Astrocyte (in vitro differentiated cells and primary cell): ENCODE measurements around the gene TUBB4B. TPM values are rescaled to one million over a fixed set of nuclear protein-coding genes. Genes with fewer than 3 reads are reported as not detected.

ENCODE experiments used
- DNase-seq: peaks from one replicate; pipeline ENCODE4 v3.0.0-alpha.2; 2010; ENCODE audit warnings: low read depth
- FAIRE-seq: peaks from 2 replicates; lab custom pipeline; 2011; peaks lifted over from hg19 to GRCh38; lab: Jason Lieb, UNC
- H2AFZ ChIP-seq: 2 replicates; pipeline ENCODE4 v1.6.0; 2012; ENCODE audit warnings: low read depth, low read length, inconsistent platforms
- H3K27ac ChIP-seq: 2 replicates; pipeline ENCODE4 v1.5.1; 2011; ENCODE audit warnings: low read depth, low read length, inconsistent platforms
- H3K27me3 ChIP-seq: 2 replicates; pipeline ENCODE4 v1.6.0; 2011; ENCODE audit warnings: low read length, inconsistent platforms; ENCODE audit not compliant: insufficient read depth
- H3K36me3 ChIP-seq: 2 replicates; pipeline ENCODE4 v1.5.1; 2011; ENCODE audit warnings: low read length, inconsistent platforms; ENCODE audit not compliant: insufficient read depth
- H3K4me1 ChIP-seq: 2 replicates; pipeline ENCODE4 v1.5.1; 2011; ENCODE audit warnings: low read length, inconsistent platforms; ENCODE audit not compliant: insufficient read depth
- H3K4me2 ChIP-seq: 2 replicates; pipeline ENCODE4 v1.6.0; 2012; ENCODE audit warnings: low read length, inconsistent platforms
- H3K4me3 ChIP-seq: 2 replicates; pipeline ENCODE4 v1.5.1; 2011; ENCODE audit warnings: low read depth, mild to moderate bottlenecking, low read length, inconsistent platforms; ENCODE audit not compliant: insufficient read depth
- H3K79me2 ChIP-seq: 2 replicates; pipeline ENCODE4 v1.6.0; 2012; ENCODE audit warnings: mild to moderate bottlenecking, low read length, inconsistent platforms; ENCODE audit not compliant: insufficient read depth
- H3K9ac ChIP-seq: 2 replicates; pipeline ENCODE4 v1.6.0; 2012; ENCODE audit warnings: mild to moderate bottlenecking, low read length, inconsistent platforms
- H3K9me3 ChIP-seq: 2 replicates; pipeline ENCODE4 v1.5.1; 2012; ENCODE audit warnings: low read depth, mild to moderate bottlenecking, low read length, inconsistent platforms; ENCODE audit not compliant: insufficient read depth
- H4K20me1 ChIP-seq: 2 replicates; pipeline ENCODE4 v1.6.0; 2012; ENCODE audit warnings: low read length, inconsistent platforms; ENCODE audit not compliant: insufficient read depth
- H3K27ac Mint-ChIP-seq: one replicate; pipeline ENCODE4 v1.8.0; 2021; ENCODE audit warnings: mild to moderate bottlenecking, mixed read lengths; ENCODE audit not compliant: unreplicated experiment
- H3K27me3 Mint-ChIP-seq: one replicate; pipeline ENCODE4 v1.8.0; 2021; ENCODE audit warnings: low read depth, mixed read lengths; ENCODE audit not compliant: unreplicated experiment
- H3K36me3 Mint-ChIP-seq: one replicate; pipeline ENCODE4 v1.8.0; 2021; ENCODE audit warnings: low read depth, mixed read lengths; ENCODE audit not compliant: unreplicated experiment
- H3K4me1 Mint-ChIP-seq: one replicate; pipeline ENCODE4 v1.8.0; 2021; ENCODE audit warnings: low read depth, mixed read lengths; ENCODE audit not compliant: unreplicated experiment
- H3K4me3 Mint-ChIP-seq: one replicate; pipeline ENCODE4 v1.8.0; 2021; ENCODE audit warnings: mild to moderate bottlenecking, moderate library complexity, mixed read lengths; ENCODE audit not compliant: unreplicated experiment
- H3K9me3 Mint-ChIP-seq: one replicate; pipeline ENCODE4 v1.8.0; 2021; ENCODE audit warnings: mild to moderate bottlenecking, mixed read lengths; ENCODE audit not compliant: unreplicated experiment
- CTCF ChIP-seq: IDR thresholded peaks from 2 replicates; pipeline ENCODE4 v1.5.1; 2011; ENCODE audit warnings: low read depth, mild to moderate bottlenecking, inconsistent platforms, low read length, moderate library complexity; ENCODE audit not compliant: insufficient read depth
- EZH2 ChIP-seq: IDR thresholded peaks from 2 replicates; pipeline ENCODE4 v1.6.1; 2012; ENCODE audit warnings: mild to moderate bottlenecking, low read length, inconsistent platforms; ENCODE audit not compliant: insufficient read depth
- total RNA-seq: library from RNA; stranded (reverse); gene quantifications from 2 replicates; pipeline ENCODE4 v1.2.1, GENCODE V29; 2021

TUBB4B gene
- total RNA-seq, 1 donor from 2014 or later = 218 TPM

GRCh38 chr9:137192448-137192780, 48.7 kb upstream of the TUBB4B start:
- no peaks in the 10 kb centered on the region for H3K36me3 ChIP-seq
- no peaks in the 10 kb centered on the region for H3K27me3 ChIP-seq
- peaks cover 74% of the 10 kb centered on the region for H3K79me2 ChIP-seq
- Mint-ChIP-seq H3K36me3 (no peaks in the 10 kb centered on the region), H3K4me3 (no peak overlapping the region), H3K4me1 (peaks cover 13% of the 10 kb centered on the region), H3K27ac (no peak overlapping the region), H3K27me3 (no peaks in the 10 kb centered on the region), H3K9me3 (no peaks in the 10 kb centered on the region)
- H4K20me1 ChIP-seq = peaks cover 77% of the 10 kb centered on the region
- no peak overlapping the region for H3K4me3 ChIP-seq
- no peak overlapping the region for H3K4me2 ChIP-seq
- H2AFZ ChIP-seq = no peak overlapping the region
- H3K27ac ChIP-seq = no peak overlapping the region
- H3K9me3 ChIP-seq = no peaks in the 10 kb centered on the region
- DNase-seq (no peak), FAIRE-seq (no peak)
- no peak for TF ChIP-seq EZH2
- no peak for TF ChIP-seq CTCF
- H3K4me1 ChIP-seq = peaks cover 16% of the 10 kb centered on the region
- no peak overlapping the region for H3K9ac ChIP-seq

GRCh38 chr9:137192859-137193258, 48.2 kb upstream of the TUBB4B start:
- FAIRE-seq (no peak), DNase-seq (no peak)
- peaks cover 11% of the 10 kb centered on the region for H3K4me1 ChIP-seq
- H3K4me2 ChIP-seq = no peak overlapping the region
- TF ChIP-seq EZH2 = no peak
- no peak for TF ChIP-seq CTCF
- no peak overlapping the region for H3K27ac ChIP-seq
- H3K36me3 ChIP-seq = no peaks in the 10 kb centered on the region
- Mint-ChIP-seq H3K4me3 (no peak overlapping the region), H3K9me3 (no peaks in the 10 kb centered on the region), H3K27ac (no peak overlapping the region), H3K4me1 (peaks cover 10% of the 10 kb centered on the region), H3K27me3 (no peaks in the 10 kb centered on the region), H3K36me3 (no peaks in the 10 kb centered on the region)
- H3K4me3 ChIP-seq = no peak overlapping the region
- no peak overlapping the region for H2AFZ ChIP-seq
- peaks cover 74% of the 10 kb centered on the region for H3K79me2 ChIP-seq
- H4K20me1 ChIP-seq = peaks cover 79% of the 10 kb centered on the region
- no peaks in the 10 kb centered on the region for H3K27me3 ChIP-seq
- no peaks in the 10 kb centered on the region for H3K9me3 ChIP-seq
- H3K9ac ChIP-seq = no peak overlapping the region

- Histone ChIP-seq H3K36me3 (no peaks in the 10 kb centered on the region), H3K9me3 (no peaks in the 10 kb centered on the region), H3K4me1 (peaks cover 19% of the 10 kb centered on the region), H3K9ac (no peak overlapping the region), H3K4me2 (no peak overlapping the region), H3K27me3 (no peaks in the 10 kb centered on the region), H3K4me3 (no peak overlapping the region), H3K27ac (no peak overlapping the region), H3K79me2 (peaks cover 78% of the 10 kb centered on the region), H2AFZ (no peak overlapping the region), H4K20me1 (peaks cover 89% of the 10 kb centered on the region)
- Mint-ChIP-seq H3K9me3 (no peaks in the 10 kb centered on the region), H3K4me1 (peaks cover 11% of the 10 kb centered on the region), H3K27me3 (no peaks in the 10 kb centered on the region), H3K36me3 (no peaks in the 10 kb centered on the region), H3K4me3 (no peak overlapping the region), H3K27ac (no peak overlapping the region)
- FAIRE-seq (no peak), DNase-seq (no peak)
- TF ChIP-seq EZH2 (no peak), CTCF (no peak)
Observed at GRCh38 chr9:137193771-137194170, 47.3 kb upstream of the TUBB4B start.
